ENCODE measurements around the gene FBXW4.

The FBXW4 gene, protein sequence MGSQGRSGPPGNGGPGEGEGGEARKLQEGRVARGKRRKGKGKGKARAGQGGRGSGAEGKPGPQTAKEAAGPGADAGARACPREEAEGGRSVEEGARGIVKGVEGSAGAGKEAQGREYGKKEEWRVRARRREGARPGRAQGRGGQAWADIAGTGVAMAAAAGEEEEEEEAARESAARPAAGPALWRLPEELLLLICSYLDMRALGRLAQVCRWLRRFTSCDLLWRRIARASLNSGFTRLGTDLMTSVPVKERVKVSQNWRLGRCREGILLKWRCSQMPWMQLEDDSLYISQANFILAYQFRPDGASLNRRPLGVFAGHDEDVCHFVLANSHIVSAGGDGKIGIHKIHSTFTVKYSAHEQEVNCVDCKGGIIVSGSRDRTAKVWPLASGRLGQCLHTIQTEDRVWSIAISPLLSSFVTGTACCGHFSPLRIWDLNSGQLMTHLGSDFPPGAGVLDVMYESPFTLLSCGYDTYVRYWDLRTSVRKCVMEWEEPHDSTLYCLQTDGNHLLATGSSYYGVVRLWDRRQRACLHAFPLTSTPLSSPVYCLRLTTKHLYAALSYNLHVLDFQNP

DNA sequence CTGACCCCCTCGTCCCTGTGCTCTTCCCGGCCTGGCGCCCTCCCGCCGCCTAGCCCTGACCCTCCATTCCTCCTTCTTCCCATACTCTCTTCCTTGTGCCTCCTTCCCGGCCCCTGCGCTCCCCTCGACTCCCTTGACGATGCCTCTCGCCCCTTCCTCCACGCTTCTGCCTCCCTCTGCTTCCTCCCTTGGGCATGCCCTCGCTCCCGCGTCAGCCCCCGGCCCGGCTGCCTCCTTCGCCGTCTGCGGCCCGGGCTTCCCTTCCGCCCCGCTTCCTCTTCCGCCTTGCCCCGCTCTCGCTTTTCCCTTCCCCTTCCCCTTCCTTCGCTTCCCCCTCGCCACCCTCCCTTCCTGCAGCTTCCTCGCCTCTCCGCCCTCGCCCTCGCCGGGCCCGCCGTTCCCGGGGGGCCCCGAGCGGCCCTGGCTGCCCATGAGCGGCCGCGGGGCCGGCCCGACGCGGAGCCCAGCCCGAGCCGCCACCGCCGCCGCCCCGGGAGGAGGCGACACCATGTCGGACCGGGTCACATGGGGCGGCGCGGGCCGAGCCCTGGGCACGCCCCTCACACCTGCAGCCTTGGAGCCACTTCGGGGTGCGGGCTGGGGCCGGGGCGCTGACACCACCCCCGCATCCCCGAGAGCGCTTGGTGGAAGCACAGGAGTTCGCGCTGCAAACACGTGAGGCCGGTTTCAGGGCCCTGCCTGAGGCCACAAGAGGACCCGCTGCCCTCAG, at the start of gene FBXW4:
FBXW4 (minus strand) TSS at position 497 of the 730 bp plus-strand sequence; CDS start at position 432, 65 bp downstream.
- peak; percentile 84 for DNase-seq

DNA sequence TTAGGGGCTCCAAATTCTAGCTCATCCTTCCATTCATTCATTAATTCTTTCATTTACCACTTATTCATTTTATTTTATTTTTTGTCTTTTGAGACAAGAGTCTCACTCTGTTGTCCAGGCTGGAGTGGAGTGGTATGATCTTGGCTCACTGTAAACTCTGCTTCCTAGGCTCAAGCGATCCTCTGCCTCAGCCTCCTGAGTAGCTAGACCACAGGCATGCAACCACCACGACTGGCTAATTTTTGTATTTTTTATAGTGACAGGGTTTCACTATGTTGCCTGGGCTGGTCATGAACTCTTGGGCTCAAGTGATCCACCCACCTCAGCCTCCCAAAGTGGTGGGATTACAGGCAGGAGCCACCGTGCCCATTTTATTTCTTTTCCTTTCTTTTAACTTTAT, 49.3 kb upstream of the FBXW4 start:
- no peak for DNase-seq

DNA sequence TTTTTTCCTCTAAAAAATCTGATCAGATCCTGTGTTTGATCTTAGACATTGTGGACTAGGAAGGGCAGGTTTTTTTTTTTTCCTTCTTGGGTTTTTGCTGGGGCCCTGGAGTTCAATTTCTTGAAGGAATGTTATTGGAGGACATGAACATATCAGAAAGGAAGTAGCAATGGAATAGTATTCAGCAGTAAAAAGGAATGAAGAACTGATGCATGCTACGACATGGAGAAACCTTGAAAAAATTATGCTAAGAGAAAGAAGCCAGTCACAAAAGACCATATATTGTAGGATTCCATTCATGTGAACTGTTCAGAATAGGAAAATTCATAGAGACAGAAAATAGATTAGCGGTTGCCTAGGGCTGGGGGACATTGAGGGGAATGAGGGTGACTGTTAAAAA, 47.0 kb upstream of the FBXW4 start:
- no peak for DNase-seq

DNA sequence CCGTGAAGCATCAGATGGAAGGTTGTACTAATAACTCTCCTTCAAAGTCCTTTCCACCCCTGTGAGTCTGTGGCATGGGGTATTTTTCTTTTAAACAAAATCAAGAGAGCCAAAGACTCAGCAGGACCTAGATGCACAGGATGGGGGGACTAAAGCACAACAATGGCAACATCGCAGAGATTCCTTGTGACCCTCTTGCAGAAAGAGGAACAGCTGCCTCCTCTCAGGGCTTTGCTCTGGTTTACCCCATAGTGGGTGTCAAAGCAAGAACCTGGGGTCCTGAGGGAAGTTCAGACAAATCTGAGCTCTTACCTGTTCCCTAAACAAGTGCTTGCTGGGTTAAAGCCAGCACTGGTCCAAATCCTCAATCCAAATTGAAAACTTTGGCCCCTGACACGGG, 41.7 kb upstream of the FBXW4 start:
- DNase-seq = no peak

DNA sequence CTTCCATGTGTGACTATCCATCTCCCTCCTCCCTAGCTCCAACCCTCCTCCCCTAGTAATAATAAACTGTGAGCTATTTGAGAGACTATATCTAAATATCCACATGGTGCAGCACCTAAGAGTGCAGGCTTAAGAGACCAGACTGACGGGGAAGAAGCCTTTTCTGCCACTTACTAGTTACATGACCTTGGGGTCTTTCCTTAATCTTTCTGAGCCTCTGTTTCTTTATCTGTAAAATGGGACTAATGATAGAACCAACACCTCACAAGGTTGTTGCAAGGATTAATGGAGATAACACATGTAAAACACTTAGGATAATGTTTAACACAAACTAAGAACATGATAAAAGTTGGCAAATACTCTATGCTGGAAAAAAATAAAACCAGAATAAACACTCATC, 37.1 kb upstream of the FBXW4 start:
- no peak for DNase-seq

DNA sequence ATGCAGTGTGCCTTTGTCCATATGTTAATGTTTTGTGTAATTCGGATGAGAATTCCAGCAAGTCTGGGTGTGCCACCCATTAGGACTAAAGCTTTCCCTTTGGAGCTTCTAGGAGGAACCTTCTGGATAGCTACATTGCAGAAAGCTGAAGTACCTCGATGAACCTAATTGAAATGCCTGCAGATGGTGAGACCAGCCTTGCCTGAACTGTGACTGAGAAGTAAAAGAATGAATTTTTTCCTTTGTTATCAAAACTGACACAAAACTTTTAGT, 31.1 kb upstream of the FBXW4 start:
- DNase-seq = no peak

- no peak for DNase-seq
Observed at GRCh38 chr10:101725296-101726114, 30.5 kb upstream of the FBXW4 start.

DNA sequence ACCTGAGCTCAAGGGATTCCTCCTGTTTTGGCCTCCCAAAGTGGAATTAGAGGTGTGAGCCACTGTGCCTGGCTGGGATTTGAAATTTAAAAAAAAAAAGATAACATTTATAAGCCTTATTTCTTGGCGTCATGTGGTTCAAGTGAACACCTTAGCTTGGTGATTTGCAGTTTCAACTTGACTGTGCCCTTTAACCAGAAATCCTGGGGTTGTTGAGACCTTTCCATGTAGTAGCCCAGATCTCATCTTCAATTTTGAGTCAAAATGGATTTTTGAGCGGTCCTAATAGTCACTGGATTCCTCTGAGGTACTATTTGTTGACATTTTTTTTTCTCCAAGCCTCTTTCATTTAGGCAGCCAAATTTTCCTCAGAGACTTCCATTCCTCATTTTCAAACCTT, 29.5 kb upstream of the FBXW4 start:
- no peak for DNase-seq

GRCh38 chr10:101723176-101723575, 28.2 kb upstream of the FBXW4 start:
- DNase-seq = no peak

- no peak for DNase-seq
Observed at GRCh38 chr10:101721806-101722205, 26.8 kb upstream of the FBXW4 start.

GRCh38 chr10:101720606-101721230, 25.7 kb upstream of the FBXW4 start:
- DNase-seq = no peak

- no peak for DNase-seq
Observed at GRCh38 chr10:101718690-101719275, 23.8 kb upstream of the FBXW4 start.

GRCh38 chr10:101716891-101717659, 22.1 kb upstream of the FBXW4 start:
- DNase-seq = no peak

GRCh38 chr10:101712997-101713396, 18.0 kb upstream of the FBXW4 start:
- DNase-seq = no peak

DNA sequence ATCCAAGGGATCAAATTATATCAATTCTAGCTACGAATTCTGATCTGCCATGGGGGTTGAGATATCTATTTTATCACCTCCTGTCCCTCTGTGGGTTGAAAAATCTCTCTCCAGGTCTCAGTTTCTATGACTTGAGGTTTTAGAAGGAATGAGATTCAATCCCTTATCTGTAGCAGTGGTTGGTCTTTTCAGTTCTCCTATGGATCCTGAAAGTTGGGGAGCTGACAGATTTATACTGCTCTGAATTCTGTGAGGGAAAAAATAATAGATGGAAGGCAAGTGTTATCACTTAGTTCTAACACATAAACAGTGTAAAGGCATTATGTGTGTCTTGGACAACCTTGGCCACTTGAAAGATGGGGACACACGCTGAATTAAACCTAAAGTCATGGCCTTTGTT, 15.8 kb upstream of the FBXW4 start:
- DNase-seq = no peak

- DNase-seq = peak; percentile 41
Observed at GRCh38 chr10:101710059-101710695, 15.2 kb upstream of the FBXW4 start.

DNA sequence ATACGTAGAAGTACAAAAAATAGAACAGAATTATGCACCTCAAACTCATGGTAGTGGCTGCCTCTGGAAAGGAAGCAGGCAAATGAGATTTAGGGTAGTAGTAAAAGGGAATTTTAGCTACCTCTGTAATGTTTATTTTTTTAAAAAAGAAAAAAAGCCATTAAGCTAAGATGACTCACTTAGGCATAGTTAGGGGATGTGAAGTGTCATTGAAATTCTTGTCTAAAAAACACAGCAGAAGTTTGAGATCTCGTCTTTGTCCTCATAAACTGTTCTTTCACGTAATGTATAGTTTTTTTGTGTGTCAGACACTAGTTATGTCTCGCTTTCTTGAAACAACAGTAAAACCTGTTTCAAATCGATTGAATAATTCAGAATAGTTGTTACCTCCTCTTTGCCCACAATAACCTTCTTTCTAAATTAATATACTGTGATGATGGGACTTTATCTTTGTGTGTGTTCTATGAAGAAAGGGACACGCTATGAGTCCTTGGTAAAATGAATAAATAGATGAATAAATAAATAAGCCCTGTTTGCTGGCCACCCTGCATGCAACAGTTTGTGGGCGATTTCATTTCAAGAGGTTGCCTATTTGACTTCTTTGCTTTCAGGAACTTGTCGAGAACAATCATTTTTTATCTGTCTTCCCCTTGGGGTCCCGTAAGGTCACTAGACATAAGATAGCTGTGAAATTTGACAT, 14.5 kb upstream of the FBXW4 start:
- no peak for DNase-seq

- no peak for DNase-seq
Observed at GRCh38 chr10:101708870-101709269, 13.9 kb upstream of the FBXW4 start.

GRCh38 chr10:101708073-101708472, 13.1 kb upstream of the FBXW4 start:
- DNase-seq = no peak

- peak; percentile 23 for DNase-seq
Observed at GRCh38 chr10:101704331-101704730, 9.4 kb upstream of the FBXW4 start.
